T-helper 1 cell treated with Interleukin-12 subunit alpha and Interleukin-12 subunit beta and Interleukin-4 antibody, amounts not matched to agents 30 μg/mL and 1 μg/mL, for 36 hours (primary cell): ENCODE results near the gene OGFR.
"Not testable (repeated sequence)": the region's sequence is repeated elsewhere in the genome, so short reads cannot be mapped to it uniquely, and the experiment has no call there.

Experiments
- H3K27ac Mint-ChIP-seq: one replicate; pipeline ENCODE4 v1.8.0; 2021; ENCODE audit warnings: mild to moderate bottlenecking, mixed read lengths
- H3K27me3 Mint-ChIP-seq: one replicate; pipeline ENCODE4 v1.8.0; 2021; ENCODE audit warnings: low read depth, mixed read lengths
- H3K36me3 Mint-ChIP-seq: one replicate; pipeline ENCODE4 v1.8.0; 2021; ENCODE audit warnings: low read depth, mixed read lengths
- H3K4me1 Mint-ChIP-seq: one replicate; pipeline ENCODE4 v1.8.0; 2021; ENCODE audit warnings: low read depth, mixed read lengths
- H3K4me3 Mint-ChIP-seq: one replicate; pipeline ENCODE4 v1.8.0; 2021; ENCODE audit warnings: mild to moderate bottlenecking, moderate library complexity, mixed read lengths
- H3K9me3 Mint-ChIP-seq: one replicate; pipeline ENCODE4 v1.8.0; 2021; ENCODE audit warnings: mixed read lengths

The OGFR gene

GRCh38 chr20:62849431-62849830 is 44.8 kb downstream of the OGFR start:
- Mint-ChIP-seq H3K27me3 (no peaks in the 10 kb centered on the region), H3K9me3 (no peaks in the 10 kb centered on the region), H3K36me3 (no peaks in the 10 kb centered on the region), H3K4me1 (no peaks in the 10 kb centered on the region), H3K4me3 (no peak overlapping the region), H3K27ac (no peak overlapping the region)

- Mint-ChIP-seq H3K4me3 (no peak overlapping the region), H3K4me1 (no peaks in the 10 kb centered on the region), H3K36me3 (peaks cover 2% of the 10 kb centered on the region), H3K27ac (no peak overlapping the region), H3K9me3 (no peaks in the 10 kb centered on the region), H3K27me3 (no peaks in the 10 kb centered on the region)
Measured at GRCh38 chr20:62850333-62850974, 45.8 kb downstream of the OGFR start.

- Mint-ChIP-seq H3K27me3 (no peaks in the 10 kb centered on the region), H3K36me3 (peaks cover 2% of the 10 kb centered on the region), H3K4me3 (no peak overlapping the region), H3K9me3 (no peaks in the 10 kb centered on the region), H3K4me1 (no peaks in the 10 kb centered on the region), H3K27ac (no peak overlapping the region)
Measured at GRCh38 chr20:62852196-62852595, 47.6 kb downstream of the OGFR start.

GRCh38 chr20:62852841-62853240 is 48.2 kb downstream of the OGFR start:
- no peak overlapping the region for H3K27ac Mint-ChIP-seq
- H3K36me3 Mint-ChIP-seq = peaks cover 2% of the 10 kb centered on the region
- no peaks in the 10 kb centered on the region for H3K27me3 Mint-ChIP-seq
- no peaks in the 10 kb centered on the region for H3K9me3 Mint-ChIP-seq
- no peak overlapping the region for H3K4me3 Mint-ChIP-seq
- no peaks in the 10 kb centered on the region for H3K4me1 Mint-ChIP-seq

GRCh38 chr20:62853304-62853703 is 48.7 kb downstream of the OGFR start:
- H3K9me3 Mint-ChIP-seq, H3K4me1 Mint-ChIP-seq, H3K36me3 Mint-ChIP-seq, H3K4me3 Mint-ChIP-seq, H3K27ac Mint-ChIP-seq, H3K27me3 Mint-ChIP-seq: not testable (repeated sequence)

- no peak overlapping the region for H3K4me3 Mint-ChIP-seq
- H3K4me1 Mint-ChIP-seq = peaks cover 2% of the 10 kb centered on the region
- H3K27ac Mint-ChIP-seq = no peak overlapping the region
- no peaks in the 10 kb centered on the region for H3K9me3 Mint-ChIP-seq
- H3K27me3 Mint-ChIP-seq = peaks cover 2% of the 10 kb centered on the region
- H3K36me3 Mint-ChIP-seq = peaks cover 2% of the 10 kb centered on the region
Measured at GRCh38 chr20:62854121-62854520, 49.5 kb downstream of the OGFR start.

- no peak overlapping the region for H3K27ac Mint-ChIP-seq
- peaks cover 3% of the 10 kb centered on the region for H3K36me3 Mint-ChIP-seq
- H3K4me1 Mint-ChIP-seq = peaks cover 5% of the 10 kb centered on the region
- peaks cover 12% of the 10 kb centered on the region for H3K27me3 Mint-ChIP-seq
- H3K9me3 Mint-ChIP-seq = no peaks in the 10 kb centered on the region
- H3K4me3 Mint-ChIP-seq = no peak overlapping the region
Measured at GRCh38 chr20:62855120-62855519, 50.5 kb downstream of the OGFR start.

GRCh38 chr20:62856931-62857619 is 52.4 kb downstream of the OGFR start:
- Mint-ChIP-seq H3K27me3 (peaks cover 19% of the 10 kb centered on the region), H3K4me3 (no peak overlapping the region), H3K4me1 (peaks cover 11% of the 10 kb centered on the region), H3K36me3 (peaks cover 5% of the 10 kb centered on the region), H3K27ac (no peak overlapping the region), H3K9me3 (no peaks in the 10 kb centered on the region)

- H3K27ac Mint-ChIP-seq = no peak overlapping the region
- peaks cover 5% of the 10 kb centered on the region for H3K36me3 Mint-ChIP-seq
- no peak overlapping the region for H3K4me3 Mint-ChIP-seq
- H3K27me3 Mint-ChIP-seq = peaks cover 25% of the 10 kb centered on the region
- H3K9me3 Mint-ChIP-seq = no peaks in the 10 kb centered on the region
- H3K4me1 Mint-ChIP-seq = peaks cover 12% of the 10 kb centered on the region
Measured at GRCh38 chr20:62858058-62858830, 53.6 kb downstream of the OGFR start.

- peaks cover 25% of the 10 kb centered on the region for H3K27me3 Mint-ChIP-seq
- H3K4me3 Mint-ChIP-seq = peak overlapping the region; percentile 44
- no peak overlapping the region for H3K27ac Mint-ChIP-seq
- H3K36me3 Mint-ChIP-seq = peaks cover 5% of the 10 kb centered on the region
- H3K4me1 Mint-ChIP-seq = peaks cover 12% of the 10 kb centered on the region
- no peaks in the 10 kb centered on the region for H3K9me3 Mint-ChIP-seq
Measured at GRCh38 chr20:62859721-62860120, 55.1 kb downstream of the OGFR start.

- peaks cover 12% of the 10 kb centered on the region for H3K4me1 Mint-ChIP-seq
- H3K27ac Mint-ChIP-seq = no peak overlapping the region
- no peaks in the 10 kb centered on the region for H3K9me3 Mint-ChIP-seq
- peaks cover 3% of the 10 kb centered on the region for H3K36me3 Mint-ChIP-seq
- H3K4me3 Mint-ChIP-seq = peak overlapping the region; percentile 44
- peaks cover 31% of the 10 kb centered on the region for H3K27me3 Mint-ChIP-seq
Measured at GRCh38 chr20:62860391-62860923, 55.8 kb downstream of the OGFR start.

- Mint-ChIP-seq H3K9me3 (no peaks in the 10 kb centered on the region), H3K4me3 (no peak overlapping the region), H3K27ac (no peak overlapping the region), H3K4me1 (peaks cover 12% of the 10 kb centered on the region), H3K27me3 (peaks cover 31% of the 10 kb centered on the region), H3K36me3 (peaks cover 3% of the 10 kb centered on the region)
Measured at GRCh38 chr20:62860924-62861691, 56.5 kb downstream of the OGFR start.

- Mint-ChIP-seq H3K9me3 (no peaks in the 10 kb centered on the region), H3K36me3 (peaks cover 3% of the 10 kb centered on the region), H3K4me3 (peak within 1 kb of the TSS; percentile 45), H3K4me1 (peaks cover 12% of the 10 kb centered on the region), H3K27me3 (peaks cover 31% of the 10 kb centered on the region), H3K27ac (peak within 1 kb of the TSS; percentile 62)
Measured at GRCh38 chr20:62861726-62862336, 57.2 kb downstream of the OGFR start, which contains the start of gene TCFL5. Gene TCFL5, minus strand, starts transcription at chr20:62861822. Its CDS starts 152 bp downstream, at chr20:62861670.
